Measurements from ENCODE around the gene IL17C.

Gene IL17C

DNA sequence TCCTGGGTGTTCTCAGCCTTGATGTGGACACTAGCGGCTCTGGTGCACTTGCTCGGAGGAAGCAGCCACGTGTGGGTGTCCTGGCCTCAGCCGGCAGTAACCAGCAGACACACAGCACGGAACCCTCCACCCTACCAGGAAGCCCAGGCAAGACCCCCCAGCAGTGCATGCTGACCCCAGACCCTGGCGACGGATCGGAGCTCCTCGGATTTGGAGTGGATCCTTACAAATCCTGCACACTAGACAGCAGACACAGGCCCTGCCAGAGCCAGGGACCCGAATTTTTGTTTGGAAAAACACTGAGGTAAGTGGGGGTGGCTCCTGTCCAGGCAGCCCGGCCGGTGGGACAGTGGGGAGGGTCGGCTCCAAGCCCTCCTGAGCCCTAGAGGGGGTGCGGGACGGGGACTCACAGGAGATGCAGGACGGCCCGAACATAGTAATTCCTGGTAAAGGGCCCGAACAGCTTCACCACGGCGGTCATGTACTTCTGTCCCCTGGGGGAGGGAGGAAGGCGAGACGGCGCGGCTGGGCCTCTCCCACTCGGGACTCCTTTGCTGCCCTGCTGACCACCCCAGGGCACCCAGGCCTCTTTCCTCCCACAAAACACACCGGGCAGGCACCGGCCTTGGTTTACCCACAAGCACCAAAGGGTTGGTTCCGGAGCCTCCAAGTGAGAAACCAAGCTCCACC, 8.1 kb downstream of the IL17C start:
- no peak for DNase-seq

DNA sequence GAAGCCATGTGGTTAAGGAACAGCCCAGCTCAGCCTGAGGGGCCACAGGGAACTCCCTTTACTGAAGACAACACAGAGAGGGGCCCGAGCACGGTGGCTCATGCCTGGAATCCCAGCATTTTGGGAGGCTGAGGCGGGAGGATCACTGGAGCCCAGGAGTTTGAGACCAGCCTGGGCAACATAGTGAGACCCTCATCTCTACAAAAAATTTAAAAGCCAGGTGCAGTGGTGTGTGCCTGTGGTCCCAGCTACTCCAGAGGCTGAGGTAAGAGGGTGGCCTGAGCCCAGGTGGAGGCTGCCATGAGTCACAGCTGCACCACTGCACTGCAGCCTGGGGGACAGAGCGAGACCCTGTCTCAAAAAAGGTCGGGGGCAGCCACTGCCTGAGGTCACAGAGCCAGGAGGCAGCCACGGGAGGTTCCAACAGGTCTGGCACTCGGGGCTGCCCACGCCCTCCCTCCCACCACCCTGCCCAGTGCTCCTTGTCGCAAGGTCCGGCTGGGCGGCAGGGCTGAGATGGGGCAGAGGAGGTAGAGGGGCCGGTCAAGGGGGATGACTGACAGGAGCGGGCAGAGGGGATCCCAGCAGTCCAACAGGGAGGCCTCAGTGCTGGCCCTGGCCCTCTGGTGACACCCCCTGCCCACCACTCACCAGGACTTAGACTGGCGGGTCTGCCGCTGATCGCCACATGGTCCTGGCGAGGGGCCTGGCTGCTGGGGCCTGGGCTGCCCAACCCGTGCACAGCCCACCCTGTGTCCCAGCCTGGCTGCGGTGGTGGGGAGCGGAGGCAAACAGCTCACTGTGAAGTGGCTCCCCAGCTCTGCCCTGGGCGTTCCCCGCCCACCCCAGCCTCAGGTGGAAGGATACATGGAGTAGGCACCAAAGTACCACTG, 9.1 kb downstream of the IL17C start:
- DNase-seq, result no peak

DNA sequence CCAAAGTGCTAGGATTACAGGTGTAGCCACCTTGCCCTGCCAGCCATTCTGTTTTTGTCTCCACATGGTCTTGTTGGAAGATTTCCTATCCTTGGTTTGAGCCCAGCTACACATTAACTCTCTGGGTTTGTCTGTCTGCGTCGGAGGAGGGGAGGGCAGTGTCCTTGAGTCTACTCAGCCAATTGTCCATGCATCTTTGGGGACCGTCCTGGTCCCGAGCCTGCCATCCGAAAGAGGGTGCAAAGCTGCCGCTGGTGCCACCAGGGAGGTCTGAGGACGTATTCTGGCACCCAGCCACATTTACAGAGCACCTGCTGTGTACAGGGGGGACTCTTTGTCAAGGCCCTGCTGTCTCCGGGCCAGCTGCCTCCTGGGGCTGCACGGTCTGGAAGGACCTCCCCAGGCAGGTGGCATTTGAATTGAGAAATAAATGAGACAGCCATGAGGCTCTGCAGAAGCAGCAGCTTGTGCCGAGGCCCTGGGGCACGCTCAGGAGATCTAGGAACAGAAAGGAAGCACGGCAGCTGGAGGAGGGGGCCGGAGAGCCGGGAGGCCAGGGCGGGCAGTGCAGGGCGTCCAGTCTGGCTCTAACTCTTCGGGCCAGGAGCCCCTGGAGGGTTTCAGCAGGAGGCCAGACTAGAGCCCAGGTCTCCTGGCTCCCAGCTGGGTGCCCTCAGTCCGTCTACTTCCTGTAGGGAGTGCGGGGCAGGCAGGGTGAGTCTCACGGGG, 11.0 kb downstream of the IL17C start:
- DNase-seq, result no peak

DNA sequence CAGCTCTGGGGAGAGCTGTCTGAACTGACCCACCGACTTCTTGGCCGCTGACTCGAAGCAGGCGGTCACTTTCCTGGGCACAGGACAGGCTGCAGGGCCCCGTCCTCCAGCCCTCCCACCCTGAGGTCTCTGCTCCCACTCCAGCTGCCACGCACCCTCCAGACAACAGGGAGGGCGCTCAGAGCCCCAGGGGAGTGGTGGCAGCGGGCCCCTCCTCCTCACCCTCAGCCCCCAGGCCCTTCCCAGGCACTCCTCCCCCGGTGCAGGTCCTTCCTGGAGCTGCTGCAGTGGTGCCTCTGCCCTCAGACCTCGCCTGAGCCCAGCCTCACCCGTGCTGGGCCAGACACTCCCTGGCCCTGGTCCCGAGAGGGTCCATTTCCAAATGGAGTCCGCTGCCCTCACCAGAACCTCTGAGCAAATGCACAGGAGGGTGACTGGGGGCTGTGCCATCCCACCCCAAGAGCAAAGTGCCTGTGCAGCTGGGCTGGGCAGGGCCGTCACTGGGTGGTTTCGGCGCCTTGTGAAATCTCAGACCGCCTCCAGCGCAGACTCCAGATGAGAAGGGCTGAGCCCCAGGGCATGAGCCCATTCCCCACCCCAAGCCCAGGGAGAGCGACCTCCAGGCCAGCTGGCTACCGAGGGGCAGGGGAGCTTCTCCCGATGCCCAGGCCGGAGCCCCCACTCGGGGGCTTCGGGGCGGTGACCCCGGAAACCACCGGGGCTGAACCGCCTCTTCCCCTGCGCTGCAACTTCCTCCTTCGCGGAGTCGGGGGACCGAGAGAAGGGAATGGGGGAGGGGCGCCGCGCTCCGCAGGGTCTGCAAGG, 11.8 kb downstream of the IL17C start:
- DNase-seq, result peak; percentile 44 to 49

DNA sequence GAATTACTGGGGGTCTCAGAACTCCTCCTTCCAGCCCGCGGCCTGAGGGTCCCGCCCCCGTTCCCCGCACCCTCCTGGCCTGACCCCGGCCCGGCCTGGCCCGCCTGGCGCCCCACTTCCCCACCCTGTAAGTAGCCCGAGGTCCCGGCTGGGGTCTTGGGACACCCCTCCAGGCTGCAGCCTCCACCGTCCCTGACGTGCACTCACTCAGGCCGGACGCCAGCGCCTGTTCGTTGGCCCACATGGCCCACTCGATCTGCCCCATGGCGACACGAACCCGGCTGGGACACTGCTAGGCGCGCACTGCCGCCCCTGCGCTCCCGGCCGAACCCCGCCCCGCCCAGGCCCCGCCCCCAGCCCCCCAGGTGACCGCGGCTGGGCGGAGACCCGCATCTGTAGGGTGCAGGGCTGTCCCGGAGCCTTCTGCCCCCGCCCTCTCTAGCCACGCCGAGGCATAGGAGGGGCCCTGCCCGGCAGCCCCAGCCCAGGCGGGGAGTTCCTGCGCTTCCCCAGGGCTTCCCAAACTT, 12.4 kb downstream of the IL17C start, which contains the start of gene CYBA:
CYBA (minus strand) TSS at position 305 of the 527 bp plus-strand sequence; CDS start at position 265, 40 bp downstream.
- peak; percentile 90 to 91 for DNase-seq

DNA sequence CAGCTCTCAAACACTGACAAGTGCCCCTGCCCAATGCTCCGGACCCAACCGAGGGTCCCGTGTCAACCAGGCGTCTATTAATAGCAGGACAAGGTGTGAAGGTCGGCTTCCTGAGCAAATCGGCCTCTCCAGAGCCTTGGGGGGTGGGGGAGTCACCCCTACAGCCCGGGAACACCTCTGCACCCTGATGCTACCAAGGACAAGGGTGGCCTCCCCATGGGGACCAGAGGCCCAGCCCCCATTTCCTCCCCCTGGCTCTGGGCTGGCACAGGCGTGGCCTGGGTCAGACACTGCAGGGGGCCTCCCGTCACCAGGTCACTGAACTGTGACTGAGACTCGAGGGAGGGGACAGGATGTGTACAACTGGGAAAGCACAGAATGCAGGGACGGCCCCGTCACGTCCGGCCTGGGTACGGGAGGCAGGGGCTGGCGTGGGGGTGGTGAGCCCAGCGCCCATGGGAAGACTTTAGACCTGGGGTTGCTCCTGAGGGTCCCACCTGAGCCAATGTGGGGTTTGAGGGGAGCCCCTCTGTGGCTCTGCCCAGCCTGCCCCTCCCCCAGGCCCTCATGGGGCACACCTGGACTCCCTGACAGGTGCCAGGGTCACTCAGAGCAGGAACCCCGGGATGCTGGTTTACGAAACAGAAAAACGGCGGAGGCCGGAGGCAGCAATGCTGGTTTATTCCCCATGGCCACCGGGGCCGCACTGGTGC, 13.1 kb downstream of the IL17C start:
- peak; percentile 84 to 89 for DNase-seq

DNA sequence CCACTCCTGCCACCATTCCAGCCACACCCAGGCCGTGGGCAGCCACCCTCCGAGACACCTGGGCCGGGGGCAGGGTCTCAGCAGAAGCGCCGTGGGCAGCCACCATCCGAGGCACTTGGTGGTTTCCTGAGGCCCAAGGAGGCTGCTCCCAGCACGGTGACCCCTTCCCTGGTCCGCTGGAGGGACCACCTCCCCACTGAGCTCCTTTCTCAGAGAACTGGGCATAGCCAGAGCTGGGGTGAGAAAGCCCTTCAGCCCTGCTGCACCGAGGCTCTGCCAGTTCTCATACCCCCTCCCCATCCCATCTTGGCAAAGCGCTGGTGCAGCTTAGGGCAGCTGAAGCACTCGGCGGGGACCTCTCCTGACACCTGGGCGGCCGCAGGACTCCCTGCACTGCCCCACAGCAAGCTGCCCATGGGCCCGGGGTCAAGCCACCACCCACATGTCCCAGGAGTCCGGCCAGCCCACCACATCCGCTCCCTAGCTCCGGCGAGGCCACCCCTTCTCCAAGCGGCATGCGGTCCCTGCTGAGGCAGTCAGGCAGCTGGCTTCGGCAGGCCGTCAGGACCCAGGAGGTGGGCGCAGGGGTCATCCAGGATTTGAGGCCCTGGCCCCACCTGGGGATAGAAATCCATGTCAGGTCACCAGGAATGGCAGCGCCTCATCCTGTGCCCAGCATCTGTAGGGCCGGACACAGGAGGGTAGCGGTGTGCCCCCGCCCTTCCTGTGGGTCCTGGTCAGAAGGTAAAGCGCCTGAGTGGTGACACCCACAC, 13.8 kb downstream of the IL17C start:
- DNase-seq, result no peak

DNA sequence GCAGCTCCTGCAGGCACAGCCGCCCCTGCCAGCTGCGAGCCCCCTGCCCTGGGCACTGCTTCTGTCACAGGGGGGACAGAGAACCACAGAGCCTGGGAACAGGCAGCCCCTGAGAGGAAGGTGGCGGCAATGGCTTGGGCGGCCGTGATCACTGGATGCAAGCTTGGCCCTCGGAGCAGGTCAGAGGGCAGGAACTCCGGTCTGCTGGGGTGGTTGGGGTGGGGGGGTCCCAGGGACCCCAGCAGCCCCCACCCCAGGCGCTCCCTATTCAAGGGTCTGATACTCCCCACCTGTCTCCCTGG, 14.3 kb downstream of the IL17C start:
- no peak for DNase-seq

DNA sequence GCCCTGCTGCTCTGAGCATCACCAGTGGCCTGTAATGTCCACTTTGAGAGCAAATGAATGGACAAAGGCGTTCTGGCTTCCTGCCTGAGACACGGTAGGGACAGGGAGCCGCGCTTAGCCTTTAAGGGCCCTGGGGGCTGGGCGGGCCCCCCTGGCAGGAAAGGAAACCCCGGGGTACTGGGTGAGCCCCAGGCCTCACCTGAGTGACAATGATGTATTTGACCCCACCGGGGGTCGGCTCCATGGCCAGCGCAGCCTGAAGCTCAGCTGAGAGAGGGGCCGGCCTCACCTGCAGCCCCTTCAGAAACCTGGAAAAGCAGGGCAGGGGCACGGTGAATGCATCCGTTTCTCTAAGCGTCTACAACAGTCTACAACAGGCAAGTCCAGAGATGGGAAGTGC, 14.7 kb downstream of the IL17C start:
- DNase-seq, result no peak

DNA sequence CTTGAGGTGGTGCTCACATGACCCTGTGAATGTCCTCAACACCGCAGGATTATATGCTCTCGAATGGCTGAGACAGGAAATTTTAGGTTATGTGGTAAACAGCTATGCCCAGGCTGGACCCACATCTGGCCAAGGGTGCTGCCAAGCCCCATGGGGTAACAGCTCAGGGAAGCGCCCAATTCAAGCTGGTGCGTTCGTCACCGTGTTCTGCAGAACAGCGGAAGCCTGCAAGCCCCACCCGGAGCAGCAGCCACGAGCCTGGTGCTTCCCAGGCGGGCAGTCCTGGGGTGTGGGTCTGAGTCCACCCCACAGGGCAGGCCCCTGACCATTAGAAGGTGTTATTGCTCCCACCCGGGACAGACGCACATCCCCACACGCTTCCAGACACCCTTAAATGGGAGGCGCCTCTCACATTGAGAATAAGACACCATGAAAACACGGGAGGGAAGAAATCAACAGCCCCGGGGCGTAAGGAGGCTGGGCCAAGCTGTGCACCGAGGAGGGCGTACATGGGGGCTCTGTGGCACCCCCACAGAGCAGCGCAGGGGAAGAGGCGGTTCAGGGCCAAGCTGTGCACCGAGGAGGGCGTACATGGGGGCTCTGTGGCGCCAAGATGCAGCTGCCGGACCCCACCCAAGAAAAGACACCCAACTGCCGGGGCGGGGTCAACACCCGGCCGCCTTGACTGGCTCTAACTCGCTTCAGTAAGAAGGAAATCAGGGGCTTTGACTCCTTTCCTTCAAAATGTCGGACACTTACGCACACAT, 15.4 kb downstream of the IL17C start:
- no peak for DNase-seq

DNA sequence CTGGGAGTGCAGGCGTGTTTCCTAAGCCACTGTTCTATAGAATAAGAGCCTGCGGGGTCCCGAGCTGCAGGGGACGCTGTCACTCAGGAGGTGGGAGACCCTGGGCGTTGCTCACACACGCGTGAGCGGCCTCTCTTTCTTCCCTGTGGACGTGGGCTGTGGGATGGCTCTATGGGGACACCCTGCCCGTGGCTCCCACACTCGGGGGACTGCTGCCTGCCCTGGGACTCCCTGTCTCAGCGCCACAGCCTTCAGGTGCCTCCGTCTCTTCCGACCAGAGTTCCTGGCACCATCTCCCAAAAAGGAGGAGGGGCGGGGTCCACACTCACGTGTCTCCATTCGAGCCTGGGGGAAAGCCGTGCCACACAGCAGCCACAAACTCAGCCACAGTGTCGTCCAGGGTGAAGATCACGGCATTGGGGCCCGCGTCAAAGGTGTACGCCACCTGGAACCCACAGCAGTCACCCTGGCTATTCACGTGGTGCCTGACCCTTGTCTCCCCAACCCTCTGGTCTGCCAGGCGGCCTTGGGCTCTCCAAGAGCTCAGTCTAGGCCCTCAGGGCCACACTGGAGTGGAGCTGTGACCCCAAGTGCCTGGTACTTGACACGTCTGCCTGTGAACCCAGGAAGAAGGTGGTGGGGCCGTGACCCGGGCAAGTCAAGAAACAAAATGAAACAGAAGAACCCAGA, 16.1 kb downstream of the IL17C start:
- DNase-seq, result no peak

DNA sequence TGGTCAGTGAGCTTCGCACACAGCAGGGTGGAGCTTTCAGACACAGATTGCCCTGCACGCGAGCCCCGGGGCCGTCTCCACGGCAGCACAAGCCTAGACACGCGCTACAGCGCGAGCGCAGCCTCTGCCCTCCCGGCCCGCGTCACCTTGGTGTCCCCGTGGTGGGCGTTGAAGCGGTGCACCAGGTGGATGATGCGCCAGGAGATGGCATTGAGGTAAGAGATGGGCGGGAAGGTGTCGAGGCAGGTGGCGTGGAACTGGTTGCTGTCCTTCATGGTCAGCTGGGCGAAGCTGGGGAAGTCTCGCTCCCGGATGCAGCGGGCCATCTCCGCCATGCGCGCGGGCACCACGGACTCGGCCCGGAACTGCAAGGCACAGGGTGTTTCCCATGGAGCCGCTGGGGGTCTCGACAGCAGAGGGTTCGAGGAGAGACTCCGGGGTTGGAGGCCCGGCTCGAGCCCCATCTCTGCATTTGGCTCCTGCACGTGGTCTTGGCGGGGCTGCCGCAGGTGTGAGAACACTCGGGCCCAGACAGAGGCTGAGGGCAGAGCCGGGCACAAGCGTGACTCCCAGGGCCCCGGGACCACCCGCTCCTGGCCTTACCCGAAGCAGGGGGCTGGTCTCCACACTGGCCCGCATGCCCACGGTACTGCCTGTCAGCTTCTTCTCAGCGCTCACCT, 16.8 kb downstream of the IL17C start:
- no peak for DNase-seq

DNA sequence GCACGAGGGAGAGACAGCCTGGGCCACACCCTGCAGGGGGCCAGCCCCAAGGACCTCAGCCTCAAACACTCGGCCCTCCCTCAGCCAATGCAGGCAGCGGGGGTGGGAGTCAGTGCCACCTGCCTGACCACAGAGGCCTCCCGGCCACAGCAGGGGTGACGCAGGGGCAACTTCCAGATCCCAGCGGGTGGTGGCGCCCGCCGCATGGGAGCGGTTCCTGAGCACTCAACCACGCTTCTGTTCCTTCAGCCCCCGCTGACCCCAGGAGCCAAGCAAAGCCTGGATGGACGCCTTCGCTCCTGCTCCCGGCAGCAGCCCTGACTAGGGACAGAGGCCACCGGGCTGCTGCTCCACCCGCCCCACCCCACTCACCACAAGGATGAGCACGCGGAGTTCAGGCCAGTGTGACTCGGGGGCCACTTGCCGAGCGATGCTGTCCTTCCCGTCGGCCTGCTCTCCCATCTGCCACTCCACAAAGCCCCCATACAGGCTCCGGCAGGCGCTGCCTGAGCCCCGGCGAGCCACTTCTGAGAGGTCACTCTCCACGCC, 17.4 kb downstream of the IL17C start:
- DNase-seq, result no peak

DNA sequence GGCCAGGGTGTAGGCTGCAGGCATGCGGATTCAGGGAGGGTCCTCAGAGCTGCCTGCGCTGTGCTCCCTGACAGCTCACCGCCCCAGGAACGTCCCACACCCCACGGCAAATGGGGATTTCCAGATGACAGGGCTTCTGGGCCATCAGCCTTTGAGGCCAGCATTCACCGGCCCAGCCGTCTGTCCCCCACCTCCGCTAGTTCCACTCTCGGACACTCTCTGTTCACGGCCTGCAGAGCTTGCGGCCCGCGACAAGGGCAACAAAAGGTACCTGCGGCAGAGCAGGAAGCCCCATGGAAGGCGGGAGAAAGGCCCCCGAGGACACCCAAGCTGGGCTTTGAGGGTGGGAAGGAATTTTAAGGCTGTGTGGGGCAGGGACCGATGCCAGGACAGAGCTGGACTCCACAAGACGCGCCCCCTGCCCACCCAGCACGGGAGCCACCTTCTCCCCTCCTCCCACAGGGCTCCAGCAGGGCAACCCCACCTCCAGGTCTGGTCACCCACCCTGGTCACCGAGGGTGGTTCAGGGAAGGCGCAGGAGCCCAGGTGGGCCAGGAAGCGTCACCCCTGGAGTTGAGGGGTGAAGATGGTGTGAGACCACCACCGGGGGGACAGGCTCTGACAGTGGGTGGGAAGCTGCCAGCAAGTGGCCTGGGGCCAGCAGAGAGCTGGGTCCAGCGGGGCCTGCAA, 18.1 kb downstream of the IL17C start:
- no peak for DNase-seq

DNA sequence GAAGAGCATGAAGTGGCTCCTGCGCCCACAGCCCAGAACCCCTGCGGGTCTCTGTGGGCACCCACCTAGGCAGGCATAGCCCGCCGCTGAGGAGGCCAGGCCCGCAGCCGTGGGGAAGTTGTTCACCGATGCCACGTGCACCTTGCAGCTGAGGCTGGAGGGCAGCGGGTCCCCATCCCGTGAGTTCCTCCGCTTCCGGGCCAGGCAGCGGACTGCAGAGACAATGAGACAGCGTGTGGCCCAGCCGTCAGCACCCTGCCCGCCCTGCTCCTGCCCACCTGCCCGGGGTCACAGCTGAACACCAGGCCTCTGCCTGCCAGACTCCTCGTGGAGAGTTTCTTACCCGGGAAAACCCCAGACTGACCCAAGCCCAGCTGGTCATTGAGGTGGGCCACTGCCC, 19.0 kb downstream of the IL17C start:
- DNase-seq, result no peak

DNA sequence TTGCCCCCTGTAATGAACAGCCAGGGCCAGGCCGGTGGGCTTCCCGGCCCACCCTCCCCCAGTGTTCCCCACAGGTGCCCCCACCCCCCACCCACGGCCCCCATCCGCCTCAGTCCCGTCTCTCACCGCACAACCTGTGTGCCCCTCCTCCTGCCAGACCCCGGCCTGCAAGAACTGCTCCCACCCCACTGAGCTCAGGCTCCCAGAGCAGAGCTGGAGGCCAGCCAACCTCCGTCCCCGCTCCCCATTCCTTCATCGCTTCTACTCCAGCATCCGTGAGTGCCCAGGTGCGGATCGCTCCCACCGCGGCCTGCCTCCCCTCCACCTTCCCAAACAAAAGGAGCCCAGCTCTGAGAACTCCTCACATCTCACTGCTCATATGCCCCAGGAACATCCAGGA, 20.3 kb downstream of the IL17C start:
- DNase-seq, result no peak

DNA sequence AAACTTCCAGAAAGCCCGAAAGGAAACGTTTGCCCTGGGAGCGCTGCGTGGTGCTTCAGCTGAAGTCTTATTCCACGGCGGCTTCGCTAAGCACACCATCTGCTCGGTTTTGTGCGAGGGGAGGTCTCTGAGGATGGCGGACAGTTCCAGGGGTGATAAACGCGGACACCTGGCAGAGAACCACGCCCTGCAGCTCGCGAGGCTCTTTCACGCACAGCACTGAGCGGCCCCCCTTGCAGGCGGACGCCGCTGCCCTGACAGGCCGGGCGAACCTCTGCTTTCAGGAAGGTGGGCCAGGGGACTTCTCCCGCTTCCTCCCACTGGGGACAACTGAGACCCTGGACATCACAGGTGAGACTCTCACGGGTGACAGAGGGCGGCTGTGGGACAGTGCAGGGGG, 20.8 kb downstream of the IL17C start:
- no peak for DNase-seq

DNA sequence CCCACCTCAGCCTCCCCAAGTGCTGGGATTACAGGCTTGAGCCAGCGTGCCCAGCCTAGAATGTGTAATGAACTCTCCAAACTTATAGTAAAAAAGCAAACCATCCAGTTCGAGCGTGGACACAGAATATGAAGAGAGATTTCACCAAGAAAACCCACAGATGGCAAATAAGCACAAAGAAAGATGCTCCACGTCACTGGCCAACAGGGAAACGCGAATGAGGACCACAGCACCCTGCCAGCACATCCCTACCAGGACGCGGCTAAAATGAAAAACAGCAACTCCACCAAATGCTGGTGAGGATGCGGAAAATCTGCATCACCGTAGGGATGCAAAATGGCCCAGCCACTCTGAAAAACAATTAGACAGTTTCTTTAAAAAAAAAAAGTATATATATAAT, 23.1 kb downstream of the IL17C start:
- no peak for DNase-seq

Measured in activated CD4-positive, alpha-beta T cell treated with anti-CD3 and anti-CD28 coated beads, Interleukin-2, amount 50 U/mL, for 48 hours (primary cell).